Rectal smooth muscle tissue (tissue), 1 donor: Measurements from ENCODE around the gene RHOB.

Experiments
- H3K27ac ChIP-seq: one replicate; pipeline ENCODE4 v1.7.0; 2013; ENCODE audit warnings: low read depth, low read length, inconsistent platforms
- H3K27me3 ChIP-seq: one replicate; pipeline ENCODE4 v1.7.0; 2013; ENCODE audit warnings: low read length; ENCODE audit not compliant: control insufficient read depth, insufficient read depth
- H3K36me3 ChIP-seq: one replicate; pipeline ENCODE4 v1.7.0; 2013; ENCODE audit warnings: low read length; ENCODE audit not compliant: control insufficient read depth, insufficient read depth
- H3K4me1 ChIP-seq: one replicate; pipeline ENCODE4 v1.7.0; 2013; ENCODE audit warnings: low read length; ENCODE audit not compliant: control insufficient read depth, insufficient read depth
- H3K4me3 ChIP-seq: one replicate; pipeline ENCODE4 v1.7.0; 2013; ENCODE audit warnings: low read length
- H3K9ac ChIP-seq: one replicate; pipeline ENCODE4 v1.7.0; 2013; ENCODE audit warnings: low read length

RHOB gene

DNA sequence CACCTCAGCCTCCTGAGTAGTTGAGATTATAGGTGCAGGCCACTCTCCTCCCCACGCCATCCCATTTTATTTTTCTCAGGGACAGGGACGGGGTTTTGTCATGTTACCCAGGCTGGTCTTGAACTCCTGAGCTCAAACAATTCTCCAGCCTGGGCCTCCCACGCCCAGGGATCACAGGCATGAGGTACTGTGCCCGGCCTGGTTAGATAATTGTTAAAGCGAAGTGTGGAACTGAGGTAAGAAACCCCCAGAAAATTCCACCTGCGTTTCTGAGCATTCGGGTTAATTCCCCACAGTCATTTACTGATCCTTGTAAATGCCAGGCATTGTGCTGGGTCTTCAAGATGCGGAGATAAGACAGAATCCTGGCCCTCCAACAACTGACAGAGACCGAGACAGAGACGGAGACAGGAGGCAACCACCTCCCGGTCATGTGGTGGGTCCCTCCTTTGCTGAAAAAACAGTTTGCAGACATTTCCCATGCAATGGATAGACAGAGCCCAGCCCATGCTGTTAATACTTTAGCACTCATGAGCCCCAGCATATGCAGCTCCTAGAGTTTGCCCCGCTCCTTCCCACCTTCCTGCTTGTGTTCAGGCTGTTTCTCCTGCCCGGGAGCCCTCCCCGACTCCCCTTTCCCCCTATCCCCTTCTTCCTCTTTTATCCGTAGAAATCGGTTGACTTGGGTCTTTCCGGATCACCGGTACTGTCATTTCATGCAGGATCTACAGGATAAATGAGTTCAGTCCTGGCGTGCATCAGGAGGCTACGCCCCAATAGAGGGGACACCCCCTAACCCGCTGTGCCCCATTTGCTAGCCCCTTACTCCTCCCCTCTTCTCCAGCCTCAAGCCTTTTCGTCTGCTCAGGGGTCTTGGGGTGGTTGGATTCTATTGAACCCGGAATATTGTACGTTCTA, 1.6 kb upstream of the RHOB start:
- Histone ChIP-seq H3K9ac (peak overlapping the region; percentile 1), H3K4me3 (peak overlapping the region; percentile 17)

DNA sequence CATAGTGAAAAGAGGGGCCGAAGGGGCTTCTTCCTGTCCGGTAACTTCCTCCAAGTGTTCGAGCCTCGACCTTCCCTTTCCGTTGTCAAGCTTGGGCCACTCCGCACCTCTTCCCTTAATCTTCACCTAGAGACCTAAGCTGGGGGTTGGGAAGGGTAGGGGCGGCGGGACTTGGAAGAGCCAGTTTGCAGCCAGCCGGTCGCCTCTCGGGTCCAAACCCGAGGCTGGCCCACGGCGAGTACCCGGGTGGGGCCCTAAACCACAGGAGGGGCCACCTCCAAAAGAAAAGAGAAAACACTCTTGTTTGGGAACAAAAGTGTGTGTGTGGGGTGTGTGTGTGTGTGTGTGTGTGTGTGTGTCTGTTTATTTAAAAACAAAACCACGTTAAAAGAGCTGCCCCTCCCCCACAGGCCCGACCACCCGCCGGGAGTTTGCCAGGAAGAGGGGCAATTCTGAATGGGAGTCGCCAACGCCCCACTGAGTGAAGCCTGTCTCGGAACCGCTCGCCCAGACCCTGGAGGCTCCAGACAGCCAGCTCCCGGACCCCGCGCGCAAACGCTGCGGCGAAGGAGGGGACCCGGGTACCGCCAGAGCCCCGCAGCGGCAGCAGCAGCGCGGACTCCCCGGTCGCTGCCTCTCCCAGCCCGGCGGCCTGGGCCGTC, 488 bp upstream of the RHOB start:
- Histone ChIP-seq H3K9ac (peak overlapping the region; percentile 96), H3K4me3 (peak overlapping the region; percentile 80), H3K27ac (peak overlapping the region; percentile 95), H3K4me1 (peaks cover 33% of the 10 kb centered on the region), H3K36me3 (peaks cover 18% of the 10 kb centered on the region), H3K27me3 (no peaks in the 10 kb centered on the region)

More for the DNA sequence above, 1.6 kb upstream of the RHOB start:
- Histone ChIP-seq H3K4me1 (peaks cover 22% of the 10 kb centered on the region), H3K27me3 (no peaks in the 10 kb centered on the region), H3K36me3 (peaks cover 18% of the 10 kb centered on the region), H3K27ac (peak overlapping the region; percentile 91)

- Histone ChIP-seq H3K27ac (peak overlapping the region; percentile 99), H3K36me3 (peaks cover 18% of the 10 kb centered on the region), H3K9ac (peak overlapping the region; percentile 99), H3K4me1 (peaks cover 43% of the 10 kb centered on the region), H3K4me3 (peak overlapping the region; percentile 97), H3K27me3 (no peaks in the 10 kb centered on the region)
These were observed 767 bp downstream of the RHOB start for GRCh38 chr2:20447437-20448245.

- Histone ChIP-seq H3K36me3 (peaks cover 18% of the 10 kb centered on the region), H3K27ac (peak overlapping the region; percentile 99), H3K27me3 (no peaks in the 10 kb centered on the region), H3K4me3 (peak overlapping the region; percentile 97), H3K9ac (peak overlapping the region; percentile 99), H3K4me1 (peaks cover 41% of the 10 kb centered on the region)
These were observed 1.5 kb downstream of the RHOB start for GRCh38 chr2:20448246-20448976.

GRCh38 chr2:20448977-20449306, 2.1 kb downstream of the RHOB start:
- peaks cover 36% of the 10 kb centered on the region for H3K4me1 ChIP-seq
- peak overlapping the region; percentile 97 for H3K4me3 ChIP-seq

GRCh38 chr2:20449501-20450200, 2.8 kb downstream of the RHOB start:
- Histone ChIP-seq H3K9ac (peak overlapping the region; percentile 96), H3K27ac (peak overlapping the region; percentile 99), H3K4me1 (peaks cover 33% of the 10 kb centered on the region), H3K4me3 (peak overlapping the region; percentile 97), H3K36me3 (peaks cover 18% of the 10 kb centered on the region), H3K27me3 (no peaks in the 10 kb centered on the region)

More at GRCh38 chr2:20448977-20449306, 2.1 kb downstream of the RHOB start:
- H3K27ac ChIP-seq = peak overlapping the region; percentile 99
- no peaks in the 10 kb centered on the region for H3K27me3 ChIP-seq
- H3K9ac ChIP-seq = peak overlapping the region; percentile 96
- H3K36me3 ChIP-seq = peaks cover 18% of the 10 kb centered on the region

GRCh38 chr2:20450201-20450999, 3.5 kb downstream of the RHOB start:
- H3K27me3 ChIP-seq = no peaks in the 10 kb centered on the region
- H3K27ac ChIP-seq = peak overlapping the region; percentile 99
- H3K4me3 ChIP-seq = peak overlapping the region; percentile 97
- peaks cover 26% of the 10 kb centered on the region for H3K4me1 ChIP-seq
- no peak overlapping the region for H3K9ac ChIP-seq
- H3K36me3 ChIP-seq = peaks cover 18% of the 10 kb centered on the region

GRCh38 chr2:20451000-20451290, 4.1 kb downstream of the RHOB start:
- Histone ChIP-seq H3K4me1 (peaks cover 24% of the 10 kb centered on the region), H3K4me3 (no peak overlapping the region), H3K9ac (no peak overlapping the region), H3K27me3 (no peaks in the 10 kb centered on the region), H3K36me3 (peaks cover 18% of the 10 kb centered on the region), H3K27ac (peak overlapping the region; percentile 99)

- Histone ChIP-seq H3K36me3 (peaks cover 18% of the 10 kb centered on the region), H3K4me3 (no peak overlapping the region), H3K27me3 (no peaks in the 10 kb centered on the region), H3K4me1 (peaks cover 28% of the 10 kb centered on the region), H3K27ac (peak overlapping the region; percentile 99), H3K9ac (no peak overlapping the region)
These were observed 4.5 kb downstream of the RHOB start for GRCh38 chr2:20451341-20451740.

GRCh38 chr2:20451761-20452499, 5.1 kb downstream of the RHOB start:
- peaks cover 34% of the 10 kb centered on the region for H3K4me1 ChIP-seq
- peaks cover 18% of the 10 kb centered on the region for H3K36me3 ChIP-seq
- H3K27ac ChIP-seq = peak overlapping the region; percentile 99
- H3K4me3 ChIP-seq = no peak overlapping the region
- H3K9ac ChIP-seq = no peak overlapping the region
- H3K27me3 ChIP-seq = no peaks in the 10 kb centered on the region
